ENCODE measurements around the gene MACROD2.

The MACROD2 gene

DNA sequence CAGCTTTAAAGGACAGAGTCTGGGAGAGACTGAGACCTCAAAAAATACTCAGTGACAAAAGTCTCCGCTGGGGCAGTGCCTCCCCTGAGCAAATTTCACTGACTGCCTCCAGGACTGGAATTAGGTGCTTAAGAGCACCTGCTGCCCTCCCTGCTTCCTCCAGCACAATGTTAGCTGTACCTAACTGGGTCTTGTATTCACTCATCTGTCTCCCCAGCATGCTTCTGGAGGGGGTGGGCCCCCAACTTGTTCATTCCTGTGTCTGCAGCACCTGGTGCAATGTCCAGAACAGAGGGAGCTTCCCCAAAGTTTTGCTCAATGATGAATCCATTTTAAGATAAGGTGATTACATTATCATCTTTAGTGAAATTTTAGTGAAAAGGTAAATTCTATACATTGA, 1927.2 kb downstream of the MACROD2 start:
- no peak overlapping the region for H3K4me3 ChIP-seq (ENCODE audit: low read depth, low read length)
- H3K27ac ChIP-seq (ENCODE audit: extremely low read depth, low read depth, low read length) = no peak overlapping the region
- no peaks in the 10 kb centered on the region for H3K9me3 ChIP-seq (ENCODE audit: control insufficient read depth, insufficient read depth, low read depth, low read length)
- no peaks in the 10 kb centered on the region for H3K4me1 ChIP-seq (ENCODE audit: control insufficient read depth, insufficient read depth, low read length)
- TF ChIP-seq, protein P1, sequence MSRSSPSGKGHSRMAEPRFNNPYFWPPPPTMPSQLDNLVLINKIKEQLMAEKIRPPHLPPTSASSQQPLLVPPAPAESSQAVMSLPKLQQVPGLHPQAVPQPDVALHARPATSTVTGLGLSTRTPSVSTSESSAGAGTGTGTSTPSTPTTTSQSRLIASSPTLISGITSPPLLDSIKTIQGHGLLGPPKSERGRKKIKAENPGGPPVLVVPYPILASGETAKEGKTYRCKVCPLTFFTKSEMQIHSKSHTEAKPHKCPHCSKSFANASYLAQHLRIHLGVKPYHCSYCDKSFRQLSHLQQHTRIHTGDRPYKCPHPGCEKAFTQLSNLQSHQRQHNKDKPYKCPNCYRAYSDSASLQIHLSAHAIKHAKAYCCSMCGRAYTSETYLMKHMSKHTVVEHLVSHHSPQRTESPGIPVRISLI (tag by site-specific recombination; IDR thresholded peaks at IDR 0.05) = no peak
- TF ChIP-seq HOXA7 (CRISPR knock-in tag; IDR thresholded peaks at IDR 0.05; ENCODE audit: borderline replicate concordance) (no peak), IKZF3 (tag by site-specific recombination; IDR thresholded peaks at IDR 0.05) (no peak), ZNF324 (tag by site-specific recombination; IDR thresholded peaks at IDR 0.05) (no peak), ZNF311 (tag by site-specific recombination; IDR thresholded peaks at IDR 0.05; ENCODE audit: borderline replicate concordance) (no peak), ZNF658 (tag by site-specific recombination; IDR thresholded peaks at IDR 0.05) (no peak), RBAK (tag by site-specific recombination; IDR thresholded peaks at IDR 0.05) (no peak), ZNF473 (tag by site-specific recombination; IDR thresholded peaks at IDR 0.05) (no peak), BCL11B (tag by site-specific recombination; IDR thresholded peaks at IDR 0.05; ENCODE audit: low read depth) (no peak), ZNF23 (tag by site-specific recombination; IDR thresholded peaks at IDR 0.05; ENCODE audit: borderline replicate concordance) (no peak), ZNF600 (tag by site-specific recombination; IDR thresholded peaks at IDR 0.05) (no peak), ZSCAN16 (tag by site-specific recombination; IDR thresholded peaks at IDR 0.05) (no peak), GLI4 (tag by site-specific recombination; IDR thresholded peaks at IDR 0.05) (no peak), ZNF514 (tag by site-specific recombination; IDR thresholded peaks at IDR 0.05) (no peak), ZNF2 (tag by site-specific recombination; IDR thresholded peaks at IDR 0.05) (no peak), ZFP3 (tag by site-specific recombination; IDR thresholded peaks at IDR 0.05; ENCODE audit: low read depth) (no peak)
- TF ChIP-seq, protein P2, sequence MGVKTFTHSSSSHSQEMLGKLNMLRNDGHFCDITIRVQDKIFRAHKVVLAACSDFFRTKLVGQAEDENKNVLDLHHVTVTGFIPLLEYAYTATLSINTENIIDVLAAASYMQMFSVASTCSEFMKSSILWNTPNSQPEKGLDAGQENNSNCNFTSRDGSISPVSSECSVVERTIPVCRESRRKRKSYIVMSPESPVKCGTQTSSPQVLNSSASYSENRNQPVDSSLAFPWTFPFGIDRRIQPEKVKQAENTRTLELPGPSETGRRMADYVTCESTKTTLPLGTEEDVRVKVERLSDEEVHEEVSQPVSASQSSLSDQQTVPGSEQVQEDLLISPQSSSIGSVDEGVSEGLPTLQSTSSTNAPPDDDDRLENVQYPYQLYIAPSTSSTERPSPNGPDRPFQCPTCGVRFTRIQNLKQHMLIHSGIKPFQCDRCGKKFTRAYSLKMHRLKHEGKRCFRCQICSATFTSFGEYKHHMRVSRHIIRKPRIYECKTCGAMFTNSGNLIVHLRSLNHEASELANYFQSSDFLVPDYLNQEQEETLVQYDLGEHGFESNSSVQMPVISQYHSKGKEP (tag by site-specific recombination; IDR thresholded peaks at IDR 0.05) = no peak
- TF ChIP-seq, protein P3, sequence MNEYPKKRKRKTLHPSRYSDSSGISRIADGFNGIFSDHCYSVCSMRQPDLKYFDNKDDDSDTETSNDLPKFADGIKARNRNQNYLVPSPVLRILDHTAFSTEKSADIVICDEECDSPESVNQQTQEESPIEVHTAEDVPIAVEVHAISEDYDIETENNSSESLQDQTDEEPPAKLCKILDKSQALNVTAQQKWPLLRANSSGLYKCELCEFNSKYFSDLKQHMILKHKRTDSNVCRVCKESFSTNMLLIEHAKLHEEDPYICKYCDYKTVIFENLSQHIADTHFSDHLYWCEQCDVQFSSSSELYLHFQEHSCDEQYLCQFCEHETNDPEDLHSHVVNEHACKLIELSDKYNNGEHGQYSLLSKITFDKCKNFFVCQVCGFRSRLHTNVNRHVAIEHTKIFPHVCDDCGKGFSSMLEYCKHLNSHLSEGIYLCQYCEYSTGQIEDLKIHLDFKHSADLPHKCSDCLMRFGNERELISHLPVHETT (tag by site-specific recombination; IDR thresholded peaks at IDR 0.05) = no peak
- ChIA-PET CTCF (no interaction called here), POLR2A (no interaction called here)
- no peaks in the 10 kb centered on the region for H3K36me3 ChIP-seq (ENCODE audit: control insufficient read depth in 2 of 2, insufficient read depth in 1 of 2, low read length in 2 of 2)

DNA sequence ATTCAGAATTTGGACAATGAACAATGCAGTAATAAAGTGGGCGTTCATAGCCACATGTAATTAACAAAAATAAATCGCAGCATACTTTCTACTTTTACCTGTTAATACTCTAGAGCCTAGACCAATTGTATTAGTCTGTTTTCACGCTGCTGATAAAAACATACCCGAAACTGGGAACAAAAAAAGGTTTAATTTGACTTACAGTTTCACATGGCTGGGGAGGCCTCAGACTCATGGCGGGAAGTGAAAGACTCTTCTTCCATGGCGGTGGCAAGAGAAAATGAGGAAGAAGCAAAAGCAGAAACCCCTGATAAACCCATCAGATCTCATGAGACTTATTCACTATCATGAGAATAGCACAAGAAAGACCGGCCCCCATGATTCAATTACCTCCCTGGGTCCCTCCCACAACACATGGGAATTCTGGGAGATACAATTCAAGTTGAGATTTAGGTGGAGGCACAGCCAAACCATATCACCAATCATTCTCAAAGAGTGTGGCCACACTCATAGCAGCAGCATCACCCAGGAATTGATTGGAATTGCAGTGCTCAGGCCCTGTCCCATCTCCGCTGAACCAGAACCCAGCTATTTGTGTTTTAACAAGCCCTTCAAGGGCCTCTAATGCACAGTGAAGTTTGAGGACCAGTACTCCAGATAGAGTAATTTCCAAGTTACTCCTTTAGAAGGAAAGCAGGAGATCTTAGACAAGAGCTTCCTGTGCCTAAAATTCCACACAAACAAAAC, 1927.9 kb downstream of the MACROD2 start:
- Histone ChIP-seq H3K36me3 (ENCODE audit: control insufficient read depth in 2 of 2, insufficient read depth in 1 of 2, low read length in 2 of 2) (no peaks in the 10 kb centered on the region), H3K27ac (ENCODE audit: extremely low read depth, low read depth, low read length) (no peak overlapping the region), H3K4me3 (ENCODE audit: low read depth, low read length) (no peak overlapping the region), H3K4me1 (ENCODE audit: control insufficient read depth, insufficient read depth, low read length) (no peaks in the 10 kb centered on the region), H3K9me3 (ENCODE audit: control insufficient read depth, insufficient read depth, low read depth, low read length) (no peaks in the 10 kb centered on the region)
- ChIA-PET POLR2A (no interaction called here), CTCF (no interaction called here)
- TF ChIP-seq ZBTB7A (tag by site-specific recombination; IDR thresholded peaks at IDR 0.05; ENCODE audit: low read depth) (no peak), ZXDB (tag by site-specific recombination; IDR thresholded peaks at IDR 0.05) (no peak), ZNF112 (tag by site-specific recombination; IDR thresholded peaks at IDR 0.05) (no peak), ZNF621 (tag by site-specific recombination; IDR thresholded peaks at IDR 0.05) (no peak), ZNF341 (tag by site-specific recombination; IDR thresholded peaks at IDR 0.05; ENCODE audit: low read depth) (no peak), ZNF707 (tag by site-specific recombination; IDR thresholded peaks at IDR 0.05) (no peak), GLI4 (tag by site-specific recombination; IDR thresholded peaks at IDR 0.05) (no peak), ZNF548 (tag by site-specific recombination; IDR thresholded peaks at IDR 0.05) (no peak), ZNF302 (tag by site-specific recombination; IDR thresholded peaks at IDR 0.05; ENCODE audit: low read depth) (no peak)
- TF ChIP-seq, protein P4, sequence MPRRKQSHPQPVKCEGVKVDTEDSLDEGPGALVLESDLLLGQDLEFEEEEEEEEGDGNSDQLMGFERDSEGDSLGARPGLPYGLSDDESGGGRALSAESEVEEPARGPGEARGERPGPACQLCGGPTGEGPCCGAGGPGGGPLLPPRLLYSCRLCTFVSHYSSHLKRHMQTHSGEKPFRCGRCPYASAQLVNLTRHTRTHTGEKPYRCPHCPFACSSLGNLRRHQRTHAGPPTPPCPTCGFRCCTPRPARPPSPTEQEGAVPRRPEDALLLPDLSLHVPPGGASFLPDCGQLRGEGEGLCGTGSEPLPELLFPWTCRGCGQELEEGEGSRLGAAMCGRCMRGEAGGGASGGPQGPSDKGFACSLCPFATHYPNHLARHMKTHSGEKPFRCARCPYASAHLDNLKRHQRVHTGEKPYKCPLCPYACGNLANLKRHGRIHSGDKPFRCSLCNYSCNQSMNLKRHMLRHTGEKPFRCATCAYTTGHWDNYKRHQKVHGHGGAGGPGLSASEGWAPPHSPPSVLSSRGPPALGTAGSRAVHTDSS (tag by site-specific recombination; IDR thresholded peaks at IDR 0.05) = no peak
